SU-DHL-6 (cell line): ENCODE measurements around the gene DIS3L.
A peak's percentile ranks its signal among the peaks of the same experiment; 100 is the strongest.

Source experiments
- H2AFZ ChIP-seq: fragments of 200-600 bp; sonication (generic); 2 replicates; pipeline ENCODE4 v1.6.1; 2014; ENCODE audit warnings: low read depth, mild to moderate bottlenecking, moderate library complexity, mixed read lengths, antibody characterized with exemption, low read length; ENCODE audit not compliant: severe bottlenecking
- H3F3A ChIP-seq: fragments of 200-600 bp; shearing (Covaris generic); 2 replicates; pipeline ENCODE4 v1.6.0; 2016; ENCODE audit warnings: antibody characterized with exemption, mild to moderate bottlenecking; ENCODE audit not compliant: insufficient read depth
- H3K27ac ChIP-seq: fragments of 200-600 bp; sonication (generic); 2 replicates; pipeline ENCODE4 v1.5.1; 2016; ENCODE audit warnings: low read depth, mild to moderate bottlenecking, low read length, moderate library complexity, mixed read lengths
- H3K27me3 ChIP-seq: fragments of 200-600 bp; sonication (generic), shearing (Covaris generic); 2 replicates; pipeline ENCODE4 v1.6.0; 2014; ENCODE audit warnings: mild to moderate bottlenecking, low read length
- H3K36me3 ChIP-seq: fragments of 200-600 bp; sonication (generic); 2 replicates; pipeline ENCODE4 v1.6.1; 2014; ENCODE audit warnings: mild to moderate bottlenecking, low read length, mixed read lengths
- H3K4me2 ChIP-seq: fragments of 300-600, 200-600 bp; shearing (Covaris generic), sonication (generic); 2 replicates; pipeline ENCODE4 v1.6.0; 2014; ENCODE audit warnings: low read length, low read depth, mild to moderate bottlenecking; ENCODE audit not compliant: poor library complexity, severe bottlenecking
- H3K4me3 ChIP-seq: fragments of 200-600 bp; sonication (generic); 2 replicates; pipeline ENCODE4 v1.5.1; 2014; ENCODE audit warnings: antibody characterized with exemption, low read length, mild to moderate bottlenecking, mixed read lengths; ENCODE audit not compliant: insufficient read depth, poor library complexity, severe bottlenecking
- H3K79me2 ChIP-seq: fragments of 200-600 bp; sonication (generic); 2 replicates; pipeline ENCODE4 v1.6.1; 2014; ENCODE audit warnings: mild to moderate bottlenecking, low read length, moderate library complexity; ENCODE audit not compliant: insufficient read depth
- H3K9ac ChIP-seq: fragments of 200-600 bp; sonication (generic); 2 replicates; pipeline ENCODE4 v1.7.0; 2014; ENCODE audit warnings: mild to moderate bottlenecking, low read length
- H3K9me2 ChIP-seq: fragments of 200-600 bp; sonication (generic); replicated peaks from 2 replicates; pipeline ENCODE4 v1.6.1; 2014; ENCODE audit warnings: low read length; ENCODE audit not compliant: insufficient read depth
- H3K9me3 ChIP-seq: fragments of 200-600 bp; sonication (generic); 2 replicates; pipeline ENCODE4 v1.6.1; 2014; ENCODE audit warnings: low read length, mixed read lengths; ENCODE audit not compliant: insufficient read depth
- H4K20me1 ChIP-seq: fragments of 200-600 bp; sonication (generic); 2 replicates; pipeline ENCODE4 v1.6.1; 2014; ENCODE audit warnings: low read depth, mild to moderate bottlenecking, antibody characterized with exemption, low read length, moderate library complexity, mixed read lengths
- EZH2phosphoT487 ChIP-seq: fragments of 200-600 bp; sonication (generic), shearing (Covaris generic); conservative IDR thresholded peaks from 2 replicates; pipeline ENCODE4 v1.6.1; 2018; ENCODE audit warnings: mild to moderate bottlenecking, antibody characterized with exemption, low read length, moderate library complexity, mixed read lengths
- TF ChIP-seq, protein P1 (sequence below): fragments of 200-600 bp; sonication (generic); IDR thresholded peaks from one replicate; pipeline ENCODE4 v1.5.1; 2017; ENCODE audit warnings: antibody characterized with exemption, mild to moderate bottlenecking, low read length, moderate library complexity; ENCODE audit not compliant: insufficient read depth, poor library complexity, severe bottlenecking

The DIS3L gene

DNA sequence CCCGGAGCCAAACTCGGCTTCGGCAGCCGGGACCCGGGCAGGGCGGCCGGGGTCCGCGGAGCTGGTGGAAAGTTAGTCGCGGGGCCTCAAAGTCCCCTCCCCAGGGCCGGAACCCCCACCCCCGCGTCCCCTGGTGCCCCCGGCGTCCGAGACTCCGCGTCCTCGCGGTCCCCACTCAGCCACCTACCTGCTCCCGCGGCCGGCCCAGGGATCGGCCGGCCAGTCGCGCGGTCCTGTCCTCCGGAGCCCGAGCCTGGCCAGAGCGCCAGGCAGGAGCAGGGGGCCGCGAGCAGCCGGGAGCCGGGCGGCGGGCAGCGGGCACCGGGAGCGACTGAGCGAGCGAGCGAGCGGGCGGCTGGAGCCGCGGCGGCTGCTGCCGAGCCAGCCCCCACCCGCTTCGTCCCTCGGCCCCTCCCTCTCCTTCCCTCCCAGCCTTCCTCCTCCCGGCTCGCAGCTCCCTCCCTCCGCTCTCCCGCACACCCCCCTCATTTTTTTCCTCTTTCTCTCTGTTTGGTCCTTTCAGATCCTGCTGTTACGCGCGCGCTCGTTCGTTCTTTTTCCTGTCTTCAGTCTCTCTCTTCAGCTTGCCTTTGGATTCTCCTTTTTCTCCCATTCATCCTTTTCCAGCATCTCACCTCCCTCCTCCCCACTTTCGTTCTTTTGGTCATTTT lies 39.8 kb upstream of the DIS3L start, which contains the start of gene MEGF11:
Gene MEGF11, minus strand, starts transcription at position 333 of the 671 bp plus-strand sequence. CDS start 125,347 bp downstream, outside the sequence.
- Histone ChIP-seq H3K27me3 (no peaks in the 10 kb centered on the region; the same call in 1 of the 2 replicates), H3K9ac (peak within 1 kb of the TSS; percentile 32; the same call in 1 of the 2 replicates)

DNA sequence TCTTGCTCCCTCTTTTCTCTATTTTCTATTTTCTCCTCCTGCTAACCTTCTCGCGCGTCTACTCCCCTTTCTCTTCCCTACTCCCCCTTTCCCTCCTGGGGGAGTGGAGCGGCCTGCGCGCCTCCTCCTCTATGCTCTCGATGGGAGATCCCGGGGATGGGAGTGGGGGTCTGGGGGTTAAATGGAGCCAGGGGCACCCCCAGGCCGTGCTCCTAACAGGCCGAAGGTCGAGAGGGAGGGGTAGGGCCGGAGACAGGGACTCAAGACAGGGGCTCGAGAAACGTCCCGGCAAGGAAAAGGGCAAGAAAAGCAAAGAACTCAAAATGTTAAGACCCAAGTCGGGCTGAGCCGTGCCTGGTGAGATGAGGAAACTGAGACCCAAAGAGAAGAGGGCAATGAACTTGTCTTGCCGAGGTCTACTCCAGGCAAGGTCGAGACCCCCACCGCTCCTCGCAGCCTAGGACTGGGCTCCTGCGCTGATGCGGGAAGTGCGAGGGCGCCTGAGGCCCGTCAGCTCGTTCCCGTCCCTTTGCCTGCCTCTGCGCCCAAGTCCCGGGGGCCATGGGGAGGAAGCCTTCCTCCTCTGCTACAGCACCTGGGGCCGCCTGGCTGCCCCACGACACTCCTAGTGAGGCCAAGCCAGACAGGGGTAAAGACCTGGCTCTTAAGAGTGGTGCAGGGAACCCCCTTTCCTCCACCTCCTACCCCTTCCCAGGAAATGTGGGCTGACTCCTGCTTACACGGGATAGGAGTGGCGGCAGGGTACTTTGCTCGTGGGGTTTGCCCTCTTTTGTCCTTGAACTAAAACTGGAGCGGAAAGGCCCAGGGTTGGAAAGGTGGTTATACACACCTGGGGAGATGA lies 39.0 kb upstream of the DIS3L start:
- Histone ChIP-seq H3K4me2 (peak overlapping the region; percentile 62), H3K9ac (no peak overlapping the region)

More for the DNA sequence above, 39.8 kb upstream of the DIS3L start, which contains the start of gene MEGF11:
- Histone ChIP-seq H3K79me2 (no peaks in the 10 kb centered on the region), H3K4me3 (peak within 1 kb of the TSS; percentile 40), H3F3A (no peaks in the 10 kb centered on the region), H3K4me2 (peak within 1 kb of the TSS; percentile 62), H2AFZ (peak within 1 kb of the TSS; percentile 61), H3K9me3 (no peaks in the 10 kb centered on the region), H4K20me1 (no peaks in the 10 kb centered on the region), H3K9me2 (no peaks in the 10 kb centered on the region), H3K27ac (no peak within 1 kb of the TSS), H3K36me3 (no peaks in the 10 kb centered on the region)
- TF ChIP-seq, protein P1, sequence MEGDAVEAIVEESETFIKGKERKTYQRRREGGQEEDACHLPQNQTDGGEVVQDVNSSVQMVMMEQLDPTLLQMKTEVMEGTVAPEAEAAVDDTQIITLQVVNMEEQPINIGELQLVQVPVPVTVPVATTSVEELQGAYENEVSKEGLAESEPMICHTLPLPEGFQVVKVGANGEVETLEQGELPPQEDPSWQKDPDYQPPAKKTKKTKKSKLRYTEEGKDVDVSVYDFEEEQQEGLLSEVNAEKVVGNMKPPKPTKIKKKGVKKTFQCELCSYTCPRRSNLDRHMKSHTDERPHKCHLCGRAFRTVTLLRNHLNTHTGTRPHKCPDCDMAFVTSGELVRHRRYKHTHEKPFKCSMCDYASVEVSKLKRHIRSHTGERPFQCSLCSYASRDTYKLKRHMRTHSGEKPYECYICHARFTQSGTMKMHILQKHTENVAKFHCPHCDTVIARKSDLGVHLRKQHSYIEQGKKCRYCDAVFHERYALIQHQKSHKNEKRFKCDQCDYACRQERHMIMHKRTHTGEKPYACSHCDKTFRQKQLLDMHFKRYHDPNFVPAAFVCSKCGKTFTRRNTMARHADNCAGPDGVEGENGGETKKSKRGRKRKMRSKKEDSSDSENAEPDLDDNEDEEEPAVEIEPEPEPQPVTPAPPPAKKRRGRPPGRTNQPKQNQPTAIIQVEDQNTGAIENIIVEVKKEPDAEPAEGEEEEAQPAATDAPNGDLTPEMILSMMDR = no peak
- 0 out of 2 replicates have a peak, but pooled peaks have one; percentile 23 for TF ChIP-seq EZH2phosphoT487

DNA sequence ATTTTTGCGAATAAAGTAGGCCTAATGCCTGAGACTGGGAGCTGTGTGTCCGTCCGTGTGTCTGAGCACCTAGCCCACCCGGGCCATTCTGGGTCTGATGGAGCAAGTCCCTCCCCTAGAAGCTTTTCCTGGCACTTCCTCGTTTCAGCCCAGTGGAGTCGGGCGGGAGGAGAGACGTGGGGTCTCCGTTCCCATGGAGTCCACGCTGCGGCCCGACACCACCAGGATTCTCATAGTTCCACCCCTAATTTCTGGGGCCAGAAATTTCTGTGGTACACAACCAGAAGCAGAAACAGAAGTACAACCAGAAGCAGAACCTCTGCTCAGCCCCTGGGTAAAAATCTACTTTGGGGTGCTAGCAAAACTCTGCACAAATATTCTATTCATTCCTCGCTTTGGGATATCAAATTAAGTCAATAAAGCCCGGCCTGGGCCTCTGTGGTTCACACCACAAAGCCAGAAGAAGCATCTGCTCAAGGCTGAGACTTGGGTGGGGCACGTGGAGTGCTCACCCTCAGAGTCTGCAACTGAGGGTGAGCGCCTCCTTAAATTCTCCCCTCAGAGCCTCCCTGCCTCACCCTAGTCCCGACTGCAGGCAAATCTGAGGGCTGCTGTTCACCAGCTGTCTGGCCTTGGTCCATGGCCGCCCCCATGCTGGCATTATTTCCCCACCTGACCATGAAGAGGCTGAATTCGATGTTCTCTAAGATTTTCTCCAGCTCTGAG lies 38.3 kb upstream of the DIS3L start:
- H4K20me1 ChIP-seq = no peaks in the 10 kb centered on the region
- TF ChIP-seq, protein P1 = no peak
- no peak for TF ChIP-seq EZH2phosphoT487
- no peak overlapping the region for H3K27ac ChIP-seq
- H3K79me2 ChIP-seq = no peaks in the 10 kb centered on the region
- no peaks in the 10 kb centered on the region for H3K36me3 ChIP-seq
- no peak overlapping the region for H2AFZ ChIP-seq
- H3K27me3 ChIP-seq = no peaks in the 10 kb centered on the region; the same call in 1 of the 2 replicates
- H3K9me3 ChIP-seq = no peaks in the 10 kb centered on the region
- H3K4me3 ChIP-seq = no peak overlapping the region
- no peak overlapping the region for H3K4me2 ChIP-seq
- no peaks in the 10 kb centered on the region for H3K9me2 ChIP-seq
- no peaks in the 10 kb centered on the region for H3F3A ChIP-seq
- H3K9ac ChIP-seq = no peak overlapping the region

More for the DNA sequence above, 39.0 kb upstream of the DIS3L start:
- TF ChIP-seq, protein P1 = no peak
- TF ChIP-seq EZH2phosphoT487 = no peak
- H4K20me1 ChIP-seq = no peaks in the 10 kb centered on the region
- no peaks in the 10 kb centered on the region for H3K9me3 ChIP-seq
- H3K9me2 ChIP-seq = no peaks in the 10 kb centered on the region
- H3K36me3 ChIP-seq = no peaks in the 10 kb centered on the region
- no peak overlapping the region for H3K27ac ChIP-seq
- no peaks in the 10 kb centered on the region; the same call in 1 of the 2 replicates for H3K27me3 ChIP-seq
- H3K79me2 ChIP-seq = no peaks in the 10 kb centered on the region
- H3K4me3 ChIP-seq = no peak overlapping the region
- H3F3A ChIP-seq = no peaks in the 10 kb centered on the region
- no peak overlapping the region for H2AFZ ChIP-seq
